ENCODE results near the gene GALNT17. TPM values are rescaled to one million over a fixed set of nuclear protein-coding genes. Genes with fewer than 3 reads are reported as not detected.

GALNT17 gene
- total RNA-seq, 3 donors from 2014 or later, result 1.2 to 9.9 (median 3.3) TPM

DNA sequence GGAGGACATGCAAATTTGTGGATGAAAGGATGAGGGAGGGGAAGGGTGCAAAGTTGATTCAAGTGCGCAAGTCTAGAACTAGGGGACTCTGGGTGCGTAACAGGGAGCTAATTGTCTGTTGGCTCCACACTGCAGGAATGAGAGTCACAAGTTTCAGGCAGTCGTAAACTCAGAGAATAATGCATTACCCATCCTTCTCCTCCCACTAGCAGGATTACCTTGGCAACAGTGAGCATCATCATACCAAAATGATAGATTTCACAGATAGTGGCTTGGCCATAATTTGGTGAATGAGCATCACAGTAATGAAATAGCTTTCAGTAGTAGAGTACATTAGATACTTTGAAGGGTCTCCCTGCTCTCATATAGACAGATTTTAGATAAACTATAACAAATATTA is 565.5 kb downstream of the GALNT17 start:
- Histone ChIP-seq H3K27ac (no peak overlapping the region), H3K9me3 (peaks cover 0 to 11% of the 10 kb centered on the region in 2 donors), H3K4me1 (no peaks in the 10 kb centered on the region), H3K4me3 (no peak overlapping the region), H3K36me3 (no peaks in the 10 kb centered on the region), H3K27me3 (no peaks in the 10 kb centered on the region)
- intact Hi-C loops (cut with DNase I; ENCODE audit: low total_unique reads), result no loop called here
- DNase-seq (ENCODE audit: low spot score in 2 of 2), result no peak
- TF ChIP-seq, protein P1, sequence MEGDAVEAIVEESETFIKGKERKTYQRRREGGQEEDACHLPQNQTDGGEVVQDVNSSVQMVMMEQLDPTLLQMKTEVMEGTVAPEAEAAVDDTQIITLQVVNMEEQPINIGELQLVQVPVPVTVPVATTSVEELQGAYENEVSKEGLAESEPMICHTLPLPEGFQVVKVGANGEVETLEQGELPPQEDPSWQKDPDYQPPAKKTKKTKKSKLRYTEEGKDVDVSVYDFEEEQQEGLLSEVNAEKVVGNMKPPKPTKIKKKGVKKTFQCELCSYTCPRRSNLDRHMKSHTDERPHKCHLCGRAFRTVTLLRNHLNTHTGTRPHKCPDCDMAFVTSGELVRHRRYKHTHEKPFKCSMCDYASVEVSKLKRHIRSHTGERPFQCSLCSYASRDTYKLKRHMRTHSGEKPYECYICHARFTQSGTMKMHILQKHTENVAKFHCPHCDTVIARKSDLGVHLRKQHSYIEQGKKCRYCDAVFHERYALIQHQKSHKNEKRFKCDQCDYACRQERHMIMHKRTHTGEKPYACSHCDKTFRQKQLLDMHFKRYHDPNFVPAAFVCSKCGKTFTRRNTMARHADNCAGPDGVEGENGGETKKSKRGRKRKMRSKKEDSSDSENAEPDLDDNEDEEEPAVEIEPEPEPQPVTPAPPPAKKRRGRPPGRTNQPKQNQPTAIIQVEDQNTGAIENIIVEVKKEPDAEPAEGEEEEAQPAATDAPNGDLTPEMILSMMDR (IDR thresholded peaks at IDR 0.05), result no peak
- no peak for TF ChIP-seq POLR2AphosphoS5 (IDR thresholded peaks at IDR 0.05)
- no peak for TF ChIP-seq POLR2A (IDR thresholded peaks at IDR 0.05)

DNA sequence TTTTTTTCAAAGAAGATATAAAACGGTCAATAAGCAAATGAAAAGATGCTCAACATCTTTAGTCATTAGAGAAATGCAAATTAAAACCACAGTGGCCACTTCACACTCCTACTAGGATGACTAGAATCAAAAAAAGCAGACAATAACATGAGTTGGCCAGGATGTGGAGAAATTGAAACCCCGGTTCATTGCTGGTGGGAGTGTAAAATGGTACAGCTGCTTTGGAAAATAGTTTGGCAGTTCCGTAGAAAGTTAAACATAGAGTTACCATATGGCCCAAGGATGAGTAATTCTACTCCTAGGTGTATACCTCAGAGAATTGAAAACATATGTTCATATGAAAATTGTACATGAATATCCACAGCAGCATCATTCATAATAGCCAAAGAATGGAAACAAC is 573.3 kb downstream of the GALNT17 start:
- intact Hi-C loops (cut with DNase I; ENCODE audit: low total_unique reads), result no loop called here
- Histone ChIP-seq H3K4me3 (no peak overlapping the region), H3K4me1 (no peaks in the 10 kb centered on the region)

DNA sequence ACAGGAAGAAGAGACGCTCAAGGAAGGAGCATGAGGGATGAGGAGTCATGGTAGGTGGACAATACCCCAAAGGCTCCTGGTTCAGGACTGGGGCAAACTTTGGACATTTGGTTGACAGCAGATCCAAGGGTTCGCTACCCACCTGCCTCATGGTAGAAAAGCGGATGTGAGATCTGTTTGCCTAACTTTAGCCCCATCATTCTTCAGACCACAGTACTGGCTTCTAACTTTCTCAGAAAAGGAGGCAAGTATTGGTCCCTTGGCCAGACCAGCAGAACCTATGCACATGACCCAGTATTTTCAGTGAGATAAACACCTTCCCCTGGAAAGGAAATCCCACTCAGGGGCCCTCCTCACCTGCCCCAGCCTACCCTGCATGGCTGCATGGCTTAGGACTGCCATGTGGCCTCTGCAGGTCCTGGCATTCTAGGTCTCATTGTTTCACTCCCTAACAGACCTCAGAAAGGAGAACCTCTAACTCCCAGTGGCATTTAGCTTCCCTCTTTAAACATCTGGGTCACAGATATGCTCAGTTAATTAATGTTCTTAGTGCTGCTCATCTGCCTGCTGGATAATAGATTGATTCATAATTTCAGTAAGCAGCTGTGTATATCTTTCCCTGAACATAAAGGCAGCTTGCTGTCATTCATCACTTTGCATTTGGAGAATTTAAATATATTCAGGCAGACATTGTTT is 574.1 kb downstream of the GALNT17 start:
- DNase-seq (ENCODE audit: low spot score in 2 of 2), result no peak
- intact Hi-C loops (cut with DNase I; ENCODE audit: low total_unique reads), result no loop called here
- Histone ChIP-seq H3K9me3 (peaks cover 0 to 39% of the 10 kb centered on the region in 2 donors), H3K4me1 (no peaks in the 10 kb centered on the region), H3K4me3 (no peak overlapping the region), H3K27me3 (no peaks in the 10 kb centered on the region), H3K36me3 (no peaks in the 10 kb centered on the region), H3K27ac (no peak overlapping the region)
- TF ChIP-seq POLR2A (IDR thresholded peaks at IDR 0.05), result no peak
- TF ChIP-seq, protein P1 (IDR thresholded peaks at IDR 0.05), result no peak
- TF ChIP-seq POLR2AphosphoS5 (IDR thresholded peaks at IDR 0.05), result no peak

More for the DNA sequence above, 573.3 kb downstream of the GALNT17 start:
- TF ChIP-seq, protein P1 (IDR thresholded peaks at IDR 0.05), result no peak
- no peak for TF ChIP-seq POLR2A (IDR thresholded peaks at IDR 0.05)
- no peak for TF ChIP-seq POLR2AphosphoS5 (IDR thresholded peaks at IDR 0.05)
- H3K9me3 ChIP-seq, result peaks cover 0 to 39% of the 10 kb centered on the region in 2 donors
- no peaks in the 10 kb centered on the region for H3K27me3 ChIP-seq
- DNase-seq (ENCODE audit: low spot score in 2 of 2), result no peak
- no peaks in the 10 kb centered on the region for H3K36me3 ChIP-seq
- H3K27ac ChIP-seq, result no peak overlapping the region

DNA sequence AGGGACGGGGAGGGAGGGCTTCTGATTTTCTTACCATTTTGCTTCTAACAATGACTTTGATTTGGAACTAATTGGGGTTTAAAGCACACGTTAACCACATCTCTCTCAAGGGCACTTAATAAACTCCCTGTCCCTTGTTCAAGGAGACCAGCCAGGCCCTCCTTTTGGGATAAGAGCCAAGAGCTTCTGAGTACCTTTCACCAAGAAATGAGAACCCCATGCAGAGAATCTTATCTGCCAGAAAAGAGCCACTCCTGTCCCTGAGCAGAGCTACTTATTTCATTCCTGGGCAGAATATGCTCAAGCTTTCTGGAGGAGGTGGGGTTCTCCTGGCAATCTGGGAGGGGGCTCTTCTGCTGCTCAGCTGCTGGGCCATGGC is 574.6 kb downstream of the GALNT17 start:
- H3K27me3 ChIP-seq, result no peaks in the 10 kb centered on the region
- no peak for DNase-seq (ENCODE audit: low spot score in 2 of 2)
- TF ChIP-seq POLR2A (IDR thresholded peaks at IDR 0.05), result no peak
- TF ChIP-seq POLR2AphosphoS5 (IDR thresholded peaks at IDR 0.05), result no peak
- TF ChIP-seq, protein P1 (IDR thresholded peaks at IDR 0.05), result no peak
- intact Hi-C loops (cut with DNase I; ENCODE audit: low total_unique reads), result no loop called here
- H3K36me3 ChIP-seq, result no peaks in the 10 kb centered on the region
- H3K4me1 ChIP-seq, result no peaks in the 10 kb centered on the region
- H3K27ac ChIP-seq, result no peak overlapping the region
- no peak overlapping the region for H3K4me3 ChIP-seq
- H3K9me3 ChIP-seq, result peaks cover 0 to 39% of the 10 kb centered on the region in 2 donors

DNA sequence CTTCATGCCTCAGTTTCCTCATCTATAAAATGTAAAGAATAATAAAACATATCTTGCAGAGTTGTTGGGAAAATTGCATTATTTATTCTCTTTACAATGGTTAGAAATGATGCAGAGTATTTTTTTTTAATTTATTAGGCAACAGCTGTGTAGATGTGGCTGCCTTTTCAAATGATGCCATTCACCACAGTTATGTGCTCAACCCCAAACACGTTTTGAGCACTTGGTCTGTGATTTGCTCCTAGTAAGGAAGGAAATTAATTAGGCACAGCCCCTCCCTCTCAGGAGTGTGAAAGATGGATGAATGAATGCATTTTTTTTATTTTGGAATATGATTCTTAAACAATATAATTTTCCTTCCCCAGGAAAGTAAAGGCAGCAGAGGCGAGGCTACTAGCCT is 575.1 kb downstream of the GALNT17 start:
- Histone ChIP-seq H3K4me1 (no peaks in the 10 kb centered on the region), H3K36me3 (no peaks in the 10 kb centered on the region), H3K9me3 (peaks cover 0 to 39% of the 10 kb centered on the region in 2 donors), H3K27me3 (no peaks in the 10 kb centered on the region), H3K4me3 (no peak overlapping the region), H3K27ac (no peak overlapping the region)
- no peak for DNase-seq (ENCODE audit: low spot score in 2 of 2)
- intact Hi-C loops (cut with DNase I; ENCODE audit: low total_unique reads), result no loop called here
- TF ChIP-seq POLR2A (IDR thresholded peaks at IDR 0.05), result no peak
- no peak for TF ChIP-seq POLR2AphosphoS5 (IDR thresholded peaks at IDR 0.05)
- TF ChIP-seq, protein P1 (IDR thresholded peaks at IDR 0.05), result no peak

Data from breast epithelium (tissue), 4 donors.